A673 (cell line): ENCODE results near the gene GNLY. TPM values are rescaled to one million over a fixed set of nuclear protein-coding genes. Genes with fewer than 3 reads are reported as not detected.
"Not testable (repeated sequence)": the region's sequence is repeated elsewhere in the genome, so short reads cannot be mapped to it uniquely, and the experiment has no call there.

ENCODE experiments used
- BruUV-seq: library from RNA; stranded (reverse); fragments of 400-500 nt; replicated peaks from 2 replicates; lab custom pipeline; 2021; lab: Mats Ljungman, UMichigan
- CTCF ChIA-PET: fragments of 300-600 bp; sonication (Branson Sonifier 250); formaldehyde crosslinking; loops from one replicate; lab custom pipeline; 2022; ENCODE audit warnings: antibody characterized with exemption; lab: Charles Lee
- POLR2A ChIA-PET: fragments of 300-600 bp; sonication (Branson Sonifier 250); formaldehyde crosslinking; loops from one replicate; lab custom pipeline; 2022; ENCODE audit warnings: antibody characterized with exemption; ENCODE audit not compliant: low non-redundant PET; lab: Charles Lee
- DNase-seq: peaks from one replicate; pipeline ENCODE4 v3.0.0-alpha.2; 2015; ENCODE audit warnings: low spot score
- H3K27ac ChIP-seq: fragments of 200-600 bp; sonication (generic); 2 replicates; pipeline ENCODE4 v1.5.1; 2016; ENCODE audit warnings: mixed run types, low read depth, mild to moderate bottlenecking, mixed read lengths, antibody characterized with exemption, low read length; ENCODE audit not compliant: poor library complexity, severe bottlenecking
- H3K27me3 ChIP-seq: fragments of 200-600 bp; sonication (generic); replicated peaks from 2 replicates; pipeline ENCODE4 v1.6.1; 2017; ENCODE audit warnings: mixed run types, low read depth, mild to moderate bottlenecking, mixed read lengths, antibody characterized with exemption, low read length; ENCODE audit not compliant: insufficient read depth, poor library complexity
- H3K36me3 ChIP-seq: fragments of 200-600 bp; sonication (generic); 2 replicates; pipeline ENCODE4 v1.6.1; 2016; ENCODE audit warnings: mixed run types, mild to moderate bottlenecking, mixed read lengths, antibody characterized with exemption, low read length; ENCODE audit not compliant: insufficient read depth, poor library complexity, severe bottlenecking
- H3K4me1 ChIP-seq: fragments of 200-600 bp; sonication (generic); 2 replicates; pipeline ENCODE4 v1.6.1; 2017; ENCODE audit warnings: mixed run types, mild to moderate bottlenecking, mixed read lengths, antibody characterized with exemption, low read length; ENCODE audit not compliant: insufficient read depth, poor library complexity, severe bottlenecking
- H3K4me3 ChIP-seq: fragments of 200-600 bp; sonication (generic); 2 replicates; pipeline ENCODE4 v1.5.1; 2016; ENCODE audit warnings: low read depth, mixed run types, mild to moderate bottlenecking, mixed read lengths, low read length; ENCODE audit not compliant: poor library complexity, severe bottlenecking
- H3K9me3 ChIP-seq: fragments of 200-600 bp; sonication (generic); 2 replicates; pipeline ENCODE4 v1.6.1; 2016; ENCODE audit warnings: mixed run types, low read depth, mild to moderate bottlenecking, mixed read lengths, antibody characterized with exemption, low read length; ENCODE audit not compliant: poor library complexity, severe bottlenecking
- CTCF ChIP-seq: fragments of 300-800, 200-600 bp; sonication (generic); conservative IDR thresholded peaks from 2 replicates; pipeline ENCODE4 v1.5.1; 2017; ENCODE audit warnings: low read depth, mild to moderate bottlenecking, antibody characterized with exemption, low read length, moderate library complexity, mixed read lengths
- EZH2 ChIP-seq: fragments of 200-600 bp; sonication (generic); IDR thresholded peaks from 2 replicates; pipeline ENCODE4 v1.6.1; 2017; ENCODE audit warnings: borderline replicate concordance, low read depth, mild to moderate bottlenecking, mixed read lengths, antibody characterized with exemption, low read length; ENCODE audit not compliant: poor library complexity, severe bottlenecking
- intact Hi-C: fragments of 100-400 bp; cut with micrococcal nuclease; formaldehyde crosslinking; loops from one replicate; pipeline ENCODE4 v1.10.0; 2022; ENCODE audit not compliant: unreplicated experiment
- total RNA-seq: library from RNA; stranded (reverse); gene quantifications from 2 replicates; pipeline ENCODE4 v1.2.3, GENCODE V29; 2021

The GNLY gene
- total RNA-seq, 1 experiment from 2014 or later = not detected

GRCh38 chr2:85712336-85712735 is 18.2 kb downstream of the GNLY start:
- intact Hi-C loops = no loop called here
- DNase-seq = no peak
- Histone ChIP-seq H3K4me1 (peaks cover 6% of the 10 kb centered on the region), H3K4me3 (no peak overlapping the region), H3K27ac (no peak overlapping the region), H3K27me3 (no peaks in the 10 kb centered on the region), H3K36me3 (no peaks in the 10 kb centered on the region), H3K9me3 (no peaks in the 10 kb centered on the region)
- ChIA-PET POLR2A (interaction anchor here (0.7 kb wide), 1 partner anchor 226 kb away, joined by 3 read pairs; no protein-coding TSS in a partner anchor), CTCF (no interaction called here)
- TF ChIP-seq CTCF = no peak
- TF ChIP-seq EZH2 = no peak
- no TSS peak for BruUV-seq

GRCh38 chr2:85712849-85713612 is 18.9 kb downstream of the GNLY start:
- Histone ChIP-seq H3K27me3 (no peaks in the 10 kb centered on the region), H3K9me3 (no peaks in the 10 kb centered on the region), H3K4me1 (peaks cover 11% of the 10 kb centered on the region), H3K36me3 (no peaks in the 10 kb centered on the region), H3K27ac (no peak overlapping the region), H3K4me3 (no peak overlapping the region)
- ChIA-PET POLR2A (interaction anchor here (0.7 kb wide), 1 partner anchor 225 kb away, joined by 3 read pairs; no protein-coding TSS in a partner anchor), CTCF (interaction anchor here (0.6 kb wide), 1 partner anchor 32 kb away, joined by 4 read pairs; no protein-coding TSS in a partner anchor)
- TF ChIP-seq CTCF = no peak
- no peak for TF ChIP-seq EZH2
- intact Hi-C loops = no loop called here
- BruUV-seq = no TSS peak
- no peak for DNase-seq

- Histone ChIP-seq H3K27ac (no peak overlapping the region), H3K9me3 (no peaks in the 10 kb centered on the region), H3K36me3 (no peaks in the 10 kb centered on the region), H3K4me1 (peaks cover 11% of the 10 kb centered on the region), H3K27me3 (no peaks in the 10 kb centered on the region), H3K4me3 (no peak overlapping the region)
- no peak for DNase-seq
- no TSS peak for BruUV-seq
- ChIA-PET CTCF (no interaction called here), POLR2A (no interaction called here)
- TF ChIP-seq EZH2 (no peak), CTCF (no peak)
- intact Hi-C loops = no loop called here
These were observed 19.7 kb downstream of the GNLY start for GRCh38 chr2:85713836-85714235.

GRCh38 chr2:85714421-85714820 is 20.3 kb downstream of the GNLY start:
- intact Hi-C loops = not testable (repeated sequence)

More at GRCh38 chr2:85714421-85714820, 20.3 kb downstream of the GNLY start:
- H3K27me3 ChIP-seq, POLR2A ChIA-PET, CTCF ChIA-PET, DNase-seq, H3K4me3 ChIP-seq, BruUV-seq, H3K27ac ChIP-seq, H3K36me3 ChIP-seq, H3K9me3 ChIP-seq: not testable (repeated sequence)
- peaks cover 11% of the 10 kb centered on the region for H3K4me1 ChIP-seq
